Muscle of leg (tissue), 11 donors: Measurements from ENCODE around the gene MPP3. TPM values are rescaled to one million over a fixed set of nuclear protein-coding genes. Genes with fewer than 3 reads are reported as not detected.
A peak's percentile ranks its signal among the peaks of the same experiment; 100 is the strongest.

Source experiments
- DNase-seq: peaks from one replicate; pipeline ENCODE4 v3.0.0; 2013
- H3K27ac ChIP-seq: one replicate; pipeline ENCODE4 v1.5.1; 2013; ENCODE audit warnings: mild to moderate bottlenecking, low read length, control low read depth
- H3K27me3 ChIP-seq: one replicate; pipeline ENCODE4 v1.6.1; 2013; ENCODE audit warnings: low read length; ENCODE audit not compliant: control insufficient read depth, insufficient read depth
- H3K36me3 ChIP-seq: one replicate; pipeline ENCODE4 v1.6.1; 2013; ENCODE audit warnings: low read length; ENCODE audit not compliant: control insufficient read depth, insufficient read depth
- H3K4me1 ChIP-seq: one replicate; pipeline ENCODE4 v1.6.1; 2013; ENCODE audit warnings: low read length; ENCODE audit not compliant: control insufficient read depth, insufficient read depth
- H3K4me3 ChIP-seq: one replicate; pipeline ENCODE4 v1.5.1; 2013; ENCODE audit warnings: low read length, control low read depth
- H3K9me3 ChIP-seq: replicated peaks from 2 replicates; pipeline ENCODE4 v1.6.1; 2013; ENCODE audit warnings: low read depth, low read length; ENCODE audit not compliant: control insufficient read depth
- WGBS: methylation state at CpG from one replicate; pipeline ENCODE4 v1.1.5; 2013; ENCODE audit warnings: missing lambda C conversion rate; ENCODE audit not compliant: insufficient coverage; 5-methylcytosine and 5-hydroxymethylcytosine counted together
- polyA plus RNA-seq, 8 donors: library from polyadenylated mRNA; unstranded; fragments of 120-200 nt; gene quantifications; one replicate each; pipeline versions ENCODE4 v1.2.1 to v1.2.3, GENCODE V29; 2013; ENCODE audit warnings: inconsistent platforms in 1 of 8, low replicate concordance in 1 of 8; ENCODE audit not compliant: insufficient read length in 8 of 8, insufficient read depth in 1 of 8
- total RNA-seq: library from RNA; stranded (reverse); fragments of 120-200 nt; gene quantifications from one replicate; pipeline ENCODE4 v1.2.4, GENCODE V29; 2013

The MPP3 gene
- total and polyA plus RNA-seq, 9 donors = 3.6 to 7.1 (median 6.1) TPM

DNA sequence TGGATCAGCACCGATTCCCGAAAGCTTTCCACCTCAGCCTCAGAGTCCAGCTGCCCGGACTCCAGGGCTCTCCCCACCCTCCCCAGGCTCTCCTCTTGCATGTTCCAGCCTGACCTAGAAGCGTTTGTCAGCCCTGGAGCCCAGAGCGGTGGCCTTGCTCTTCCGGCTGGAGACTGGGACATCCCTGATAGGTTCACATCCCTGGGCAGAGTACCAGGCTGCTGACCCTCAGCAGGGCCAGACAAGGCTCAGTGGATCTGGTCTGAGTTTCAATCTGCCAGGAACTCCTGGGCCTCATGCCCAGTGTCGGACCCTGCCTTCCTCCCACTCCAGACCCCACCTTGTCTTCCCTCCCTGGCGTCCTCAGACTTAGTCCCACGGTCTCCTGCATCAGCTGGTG, 29.0 kb upstream of the MPP3 start:
- peaks cover 12% of the 10 kb centered on the region for H3K27me3 ChIP-seq
- WGBS = 80% methylated on average over 7 of the region's 9 CpGs
- DNase-seq = no peak

DNA sequence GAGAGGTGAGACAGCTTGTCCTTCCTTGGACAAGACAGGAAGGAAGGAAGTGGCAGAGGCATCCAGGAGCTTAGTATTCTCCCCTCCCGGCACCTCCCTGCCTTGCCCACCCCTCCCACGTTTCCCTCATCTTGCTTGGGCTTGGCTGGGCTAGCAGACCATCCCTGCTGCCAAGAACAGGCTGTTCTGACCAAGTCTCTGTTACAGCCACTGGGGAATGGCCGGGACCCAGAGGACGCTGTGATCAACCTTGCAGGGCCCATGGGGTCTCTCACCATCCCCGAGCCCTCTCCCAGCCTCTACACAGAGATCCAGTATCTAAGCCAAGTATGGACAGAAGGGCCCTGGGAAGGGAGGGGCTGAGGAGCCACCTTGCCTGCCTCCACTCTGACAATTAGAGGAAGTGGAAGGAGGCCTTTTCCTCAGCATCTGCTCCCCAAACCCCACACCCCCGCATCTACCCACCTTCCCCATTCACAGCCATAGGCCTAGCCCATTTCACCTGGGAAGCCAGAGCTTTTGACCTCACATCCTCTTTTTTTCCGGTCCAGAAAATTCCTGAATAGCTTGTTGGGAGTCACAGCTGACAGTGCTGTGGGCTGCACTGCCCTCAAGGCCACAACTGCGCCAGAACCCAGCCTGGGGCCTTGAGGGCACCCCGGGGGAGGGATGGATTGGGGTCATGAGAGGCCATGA, 28.1 kb upstream of the MPP3 start:
- Histone ChIP-seq H3K4me3 (no peak overlapping the region), H3K9me3 (no peaks in the 10 kb centered on the region), H3K27me3 (peaks cover 18% of the 10 kb centered on the region), H3K27ac (peak overlapping the region; percentile 9), H3K36me3 (no peaks in the 10 kb centered on the region), H3K4me1 (peaks cover 14% of the 10 kb centered on the region)
- 49% methylated on average over 7 of the region's 9 CpGs for WGBS
- DNase-seq = no peak

More for the DNA sequence above, 29.0 kb upstream of the MPP3 start:
- Histone ChIP-seq H3K9me3 (no peaks in the 10 kb centered on the region), H3K4me1 (peaks cover 12% of the 10 kb centered on the region), H3K36me3 (no peaks in the 10 kb centered on the region), H3K4me3 (no peak overlapping the region), H3K27ac (no peak overlapping the region)

DNA sequence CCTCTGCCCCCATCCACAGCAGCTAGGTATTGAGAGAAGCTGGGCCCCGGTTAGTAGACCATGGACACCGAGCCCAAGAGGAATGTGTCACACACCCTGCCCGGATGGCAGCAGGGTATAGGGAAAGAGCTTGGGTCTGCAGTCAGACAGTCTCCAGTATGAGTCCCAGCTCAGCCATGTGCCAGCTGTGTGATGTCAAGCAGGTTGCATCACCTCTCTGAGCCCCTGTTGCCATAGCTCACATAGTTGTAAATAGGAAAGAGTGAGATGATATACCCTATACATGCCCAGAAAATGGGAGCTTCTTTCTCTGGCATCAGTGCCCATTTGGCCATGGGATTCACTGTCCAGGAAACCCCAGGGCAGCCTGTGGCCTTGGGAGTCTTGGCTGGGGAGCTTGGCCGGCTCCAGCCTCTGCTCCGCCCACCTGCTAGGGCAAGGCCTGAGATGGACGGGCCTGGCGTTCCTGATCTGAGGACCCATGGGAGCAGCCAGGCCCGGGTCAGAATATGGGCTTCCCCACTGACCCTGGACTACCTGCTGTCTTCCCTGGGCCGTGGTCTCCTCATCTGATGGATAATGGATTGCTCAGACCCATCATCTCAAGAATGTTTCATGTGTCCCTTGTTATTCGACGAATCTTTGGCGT, 27.3 kb upstream of the MPP3 start:
- Histone ChIP-seq H3K36me3 (no peaks in the 10 kb centered on the region), H3K4me3 (no peak overlapping the region), H3K27ac (no peak overlapping the region), H3K9me3 (no peaks in the 10 kb centered on the region), H3K4me1 (peaks cover 14% of the 10 kb centered on the region), H3K27me3 (peaks cover 21% of the 10 kb centered on the region)
- DNase-seq = no peak
- 65% methylated on average over 7 of the region's 12 CpGs for WGBS

DNA sequence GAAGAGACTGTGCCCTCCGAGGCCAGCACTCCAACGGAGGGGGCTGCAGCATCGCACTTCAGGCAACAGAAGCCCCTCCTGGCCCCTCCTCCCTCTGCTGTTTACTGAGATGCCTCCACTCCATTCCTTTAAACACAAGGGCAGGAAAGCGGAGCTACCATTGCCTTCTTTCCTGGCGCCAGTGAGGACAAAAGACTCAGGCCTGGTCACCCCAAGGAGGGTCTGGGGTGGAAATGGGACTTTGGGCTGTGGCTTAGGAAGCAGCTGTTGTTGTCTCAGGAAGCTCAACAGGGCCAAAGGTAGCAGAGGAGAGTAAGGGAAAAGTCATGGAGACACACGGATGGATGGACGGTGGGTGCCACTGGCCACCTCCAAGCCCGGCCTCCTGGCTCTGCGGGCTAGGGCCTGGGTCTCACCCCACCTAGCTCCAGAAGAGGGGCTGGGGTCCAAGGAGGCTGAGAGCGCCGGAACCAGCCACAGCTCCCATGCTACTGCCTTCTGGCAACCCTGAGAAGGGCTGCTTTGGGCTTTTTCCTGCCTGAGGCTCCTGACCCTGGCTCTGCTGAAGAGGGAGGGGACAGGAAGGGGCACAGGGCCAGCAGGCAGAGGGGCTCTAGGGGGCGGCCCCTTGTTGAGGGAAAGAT, 25.1 kb upstream of the MPP3 start:
- DNase-seq = no peak
- Histone ChIP-seq H3K4me1 (peaks cover 14% of the 10 kb centered on the region), H3K27me3 (peaks cover 27% of the 10 kb centered on the region), H3K4me3 (no peak overlapping the region), H3K36me3 (no peaks in the 10 kb centered on the region), H3K27ac (peak overlapping the region; percentile 35), H3K9me3 (no peaks in the 10 kb centered on the region)
- WGBS = 57% methylated on average over 10 of the region's 12 CpGs

DNA sequence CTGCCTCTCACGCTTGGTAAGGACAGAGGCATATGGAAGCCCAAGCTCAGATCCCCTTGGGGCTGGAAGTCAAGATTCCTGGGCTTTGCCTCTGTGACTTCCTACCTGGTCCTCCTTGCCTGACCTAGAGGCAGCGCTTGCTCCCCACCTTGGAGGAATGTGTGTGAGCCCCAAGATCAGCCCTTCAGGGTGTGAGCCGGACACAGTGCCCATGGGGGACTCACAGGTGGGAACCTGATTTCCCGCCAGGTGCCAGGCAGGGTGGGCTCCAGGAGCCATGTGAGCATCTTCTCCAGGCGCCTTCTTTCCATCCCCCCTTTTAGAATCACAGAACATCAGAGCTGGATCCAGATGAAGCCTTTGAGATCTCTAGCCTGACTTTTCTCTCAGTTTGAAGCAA, 24.2 kb upstream of the MPP3 start:
- H3K4me1 ChIP-seq = peaks cover 14% of the 10 kb centered on the region
- H3K4me3 ChIP-seq = no peak overlapping the region
- H3K27ac ChIP-seq = peak overlapping the region; percentile 35
- no peak for DNase-seq
- no peaks in the 10 kb centered on the region for H3K9me3 ChIP-seq
- WGBS = 100% methylated on average over 3 of the region's 5 CpGs
- no peaks in the 10 kb centered on the region for H3K36me3 ChIP-seq
- peaks cover 30% of the 10 kb centered on the region for H3K27me3 ChIP-seq

DNA sequence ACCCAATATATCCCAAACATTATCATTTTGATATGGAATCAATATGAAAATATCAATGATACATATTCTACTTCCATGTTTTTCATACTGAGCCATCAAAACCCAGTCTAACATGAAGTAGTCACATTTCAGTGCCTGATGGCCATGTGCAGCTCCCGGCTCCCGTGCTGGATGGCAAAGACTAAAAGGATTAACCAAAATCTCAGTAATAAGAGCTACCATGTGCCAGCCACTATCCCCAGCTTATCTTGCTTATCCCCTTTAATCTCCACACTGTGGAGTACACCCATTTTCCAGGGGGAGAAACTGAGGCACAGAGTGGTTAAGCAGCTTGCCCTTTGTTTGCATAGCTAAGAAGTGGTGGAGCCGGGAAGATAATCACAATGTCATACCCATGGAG, 23.2 kb upstream of the MPP3 start:
- Histone ChIP-seq H3K9me3 (no peaks in the 10 kb centered on the region), H3K27me3 (peaks cover 32% of the 10 kb centered on the region), H3K27ac (no peak overlapping the region), H3K4me1 (peaks cover 14% of the 10 kb centered on the region), H3K4me3 (no peak overlapping the region), H3K36me3 (no peaks in the 10 kb centered on the region)
- WGBS = 74% methylated on average over 3 of the region's 3 CpGs
- DNase-seq = no peak

DNA sequence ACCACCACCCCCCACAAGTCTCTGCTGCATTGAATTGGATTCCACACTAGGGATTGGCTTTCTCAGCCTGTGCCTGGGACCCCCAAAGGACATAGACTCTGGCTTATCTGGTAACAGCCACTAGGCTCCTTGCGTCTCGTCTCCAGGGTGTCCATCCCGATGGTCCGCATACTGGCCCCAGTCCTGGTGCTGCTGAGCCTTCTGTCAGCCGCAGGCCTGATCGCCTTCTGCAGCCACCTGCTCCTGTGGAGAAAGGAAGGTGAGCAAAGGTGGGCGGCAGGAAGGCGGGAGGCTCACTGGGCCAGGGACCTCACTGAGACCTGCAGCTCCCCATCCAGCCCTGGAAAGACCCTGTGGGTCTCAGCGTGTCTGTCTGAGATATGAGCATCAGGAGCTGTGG, 22.1 kb upstream of the MPP3 start:
- Histone ChIP-seq H3K36me3 (no peaks in the 10 kb centered on the region), H3K4me1 (peaks cover 14% of the 10 kb centered on the region), H3K4me3 (no peak overlapping the region), H3K27me3 (peaks cover 32% of the 10 kb centered on the region), H3K27ac (no peak overlapping the region), H3K9me3 (no peaks in the 10 kb centered on the region)
- 73% methylated on average over 8 of the region's 9 CpGs for WGBS
- no peak for DNase-seq

DNA sequence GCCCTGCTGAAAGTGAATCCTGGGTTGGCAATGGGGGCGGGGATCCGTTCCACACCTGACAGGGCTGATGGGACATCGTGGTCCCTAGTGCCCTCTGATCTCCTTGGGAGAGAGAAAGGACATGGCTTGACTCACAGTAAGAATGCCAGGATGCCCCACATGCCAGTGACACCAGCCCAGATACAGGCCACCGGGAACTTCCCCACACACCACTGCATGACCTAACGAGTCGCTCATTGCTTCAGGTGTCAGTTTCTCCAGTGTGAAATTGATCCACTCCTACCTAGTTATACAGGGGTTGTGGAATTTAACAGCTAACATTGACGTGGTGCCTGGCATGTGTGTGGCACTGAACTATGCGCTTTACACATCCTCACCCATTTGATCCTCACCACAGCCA, 21.6 kb upstream of the MPP3 start:
- no CpG with 5 or more reads among the region's 8 CpGs for WGBS
- H3K27me3 ChIP-seq = peaks cover 32% of the 10 kb centered on the region
- no peak for DNase-seq
- H3K36me3 ChIP-seq = no peaks in the 10 kb centered on the region
- H3K4me3 ChIP-seq = no peak overlapping the region
- H3K9me3 ChIP-seq = no peaks in the 10 kb centered on the region
- peaks cover 14% of the 10 kb centered on the region for H3K4me1 ChIP-seq
- H3K27ac ChIP-seq = no peak overlapping the region

DNA sequence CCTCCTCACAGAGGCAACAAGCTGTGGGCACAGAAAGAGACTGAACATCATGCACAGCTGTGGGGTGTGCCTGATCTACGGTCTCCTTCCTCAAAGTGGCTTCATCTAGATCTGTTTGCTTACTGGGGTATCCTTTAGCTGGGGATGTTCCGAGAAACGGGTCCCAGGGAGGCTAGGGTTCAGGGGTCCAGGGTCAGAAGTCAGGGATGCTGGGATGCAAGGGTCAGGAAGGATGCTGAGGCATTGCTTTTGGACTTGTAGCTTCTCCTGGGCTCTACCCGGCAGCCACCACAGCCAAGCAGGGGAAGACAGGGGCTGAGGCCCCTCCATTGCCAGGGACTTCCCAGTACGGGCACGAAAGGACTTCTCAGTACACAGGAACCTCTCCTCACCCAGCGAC, 20.6 kb upstream of the MPP3 start:
- no peaks in the 10 kb centered on the region for H3K36me3 ChIP-seq
- peaks cover 12% of the 10 kb centered on the region for H3K4me1 ChIP-seq
- no peak overlapping the region for H3K4me3 ChIP-seq
- no peaks in the 10 kb centered on the region for H3K9me3 ChIP-seq
- WGBS = 68% methylated on average over 6 of the region's 7 CpGs
- H3K27ac ChIP-seq = no peak overlapping the region
- H3K27me3 ChIP-seq = peaks cover 31% of the 10 kb centered on the region
- DNase-seq = no peak

DNA sequence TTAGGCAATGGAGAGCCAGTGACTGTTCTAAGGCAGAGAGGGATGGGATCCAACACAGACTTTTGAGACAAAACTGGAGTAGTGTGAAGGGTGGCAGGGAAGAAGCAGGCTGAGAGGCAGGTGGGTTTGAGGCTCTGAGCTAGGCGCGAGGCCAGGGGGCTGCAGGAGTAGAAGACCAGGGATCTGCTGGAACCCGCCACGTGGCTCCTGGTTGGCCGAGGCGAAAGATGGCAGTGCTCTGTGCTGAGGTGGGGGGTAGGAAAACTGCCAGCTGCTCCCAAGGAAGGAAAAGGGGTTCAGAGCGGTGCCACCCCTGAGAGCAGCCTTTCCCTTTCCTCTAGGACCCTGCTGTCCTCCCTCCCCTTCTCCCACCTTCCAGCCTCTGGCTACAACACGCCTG, 19.6 kb upstream of the MPP3 start:
- H3K4me1 ChIP-seq = peaks cover 2% of the 10 kb centered on the region
- no peaks in the 10 kb centered on the region for H3K9me3 ChIP-seq
- H3K36me3 ChIP-seq = no peaks in the 10 kb centered on the region
- peaks cover 29% of the 10 kb centered on the region for H3K27me3 ChIP-seq
- no peak for DNase-seq
- H3K27ac ChIP-seq = no peak overlapping the region
- 74% methylated on average over 3 of the region's 8 CpGs for whole genome bisulfite sequencing
- H3K4me3 ChIP-seq = no peak overlapping the region
